ENCODE measurements around the gene NLRC5.

NLRC5 gene

DNA sequence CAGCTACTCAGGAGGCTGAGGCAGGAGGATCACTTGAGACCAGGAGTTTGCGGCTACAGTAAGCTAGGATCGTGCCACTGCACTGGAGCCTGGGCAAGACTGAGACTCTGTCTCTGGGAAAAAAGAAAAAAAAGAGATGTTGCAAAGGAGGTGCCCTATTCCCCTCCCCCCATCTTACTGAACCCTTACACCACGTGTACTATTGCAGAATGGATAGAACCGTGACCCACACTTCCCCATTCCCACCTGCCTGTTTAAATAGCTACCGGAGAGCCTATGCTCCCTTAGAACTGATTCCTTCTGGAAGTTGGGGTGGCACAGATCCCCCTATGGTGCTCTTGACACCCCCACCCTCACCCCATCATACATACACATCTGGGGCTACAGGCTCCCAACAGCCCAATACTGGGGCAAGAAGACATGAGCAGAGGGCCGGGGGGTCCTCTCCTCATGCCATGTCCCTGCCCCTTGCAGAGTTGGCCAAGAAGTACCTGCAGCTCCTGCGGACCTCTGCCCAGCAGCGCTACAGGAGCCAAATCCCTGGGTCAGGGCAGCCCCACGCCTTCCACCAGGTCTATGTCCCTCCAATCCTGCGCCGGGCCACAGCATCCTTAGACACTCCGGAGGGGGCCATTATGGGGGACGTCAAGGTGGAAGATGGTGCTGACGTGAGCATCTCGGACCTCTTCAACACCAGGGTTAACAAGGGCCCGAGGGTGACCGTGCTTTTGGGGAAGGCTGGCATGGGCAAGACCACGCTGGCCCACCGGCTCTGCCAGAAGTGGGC, 35.7 kb downstream of the NLRC5 start:
- DNase-seq: no peak

GRCh38 chr16:57025941-57026777, 36.8 kb downstream of the NLRC5 start:
- DNase-seq: no peak

DNA sequence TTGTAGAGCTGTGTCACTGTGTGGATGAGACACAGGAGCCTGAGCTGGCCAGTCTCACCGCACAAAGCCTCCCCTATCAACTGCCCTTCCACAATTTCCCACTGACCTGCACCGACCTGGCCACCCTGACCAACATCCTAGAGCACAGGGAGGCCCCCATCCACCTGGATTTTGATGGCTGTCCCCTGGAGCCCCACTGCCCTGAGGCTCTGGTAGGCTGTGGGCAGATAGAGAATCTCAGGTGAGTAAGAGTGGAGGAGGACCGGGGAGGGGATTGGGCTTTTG, 37.4 kb downstream of the NLRC5 start:
- no peak for DNase-seq

DNA sequence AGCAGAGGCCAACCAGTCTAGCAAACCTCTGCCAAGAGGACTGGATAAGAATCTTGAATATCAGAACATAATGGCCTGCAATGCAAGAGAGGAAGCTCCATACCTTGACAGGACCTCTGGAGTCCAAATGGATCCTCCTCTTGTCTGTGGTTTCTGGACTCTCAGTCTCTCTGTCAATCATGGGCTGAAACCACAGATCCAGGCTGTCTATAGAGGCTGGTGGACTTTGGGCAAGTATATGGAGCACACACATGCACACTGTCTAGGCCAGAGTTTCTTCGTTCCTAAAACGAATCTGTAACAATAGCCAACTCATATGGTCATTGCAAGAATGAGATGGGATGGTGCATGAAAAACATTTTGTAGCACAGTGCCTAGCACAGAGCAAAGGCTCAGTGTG, 37.7 kb downstream of the NLRC5 start:
- no peak for DNase-seq

DNA sequence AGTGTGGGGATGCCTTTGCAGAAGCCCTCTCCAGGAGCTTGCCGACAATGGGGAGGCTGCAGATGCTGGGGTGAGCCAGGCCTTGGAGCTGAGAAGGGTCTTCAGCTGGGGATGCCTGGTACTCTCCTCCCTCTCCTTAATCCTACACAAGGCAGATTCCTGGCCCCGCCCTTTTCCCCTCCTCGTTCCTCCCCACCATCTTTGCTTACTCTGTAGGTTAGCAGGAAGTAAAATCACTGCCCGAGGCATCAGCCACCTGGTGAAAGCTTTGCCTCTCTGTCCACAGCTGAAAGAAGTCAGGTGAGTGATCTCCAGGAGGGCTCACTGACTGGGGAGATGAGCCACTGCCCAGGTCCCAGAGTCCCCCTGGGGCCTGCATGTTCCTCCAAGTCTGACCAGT, 38.7 kb downstream of the NLRC5 start:
- no peak for DNase-seq

DNA sequence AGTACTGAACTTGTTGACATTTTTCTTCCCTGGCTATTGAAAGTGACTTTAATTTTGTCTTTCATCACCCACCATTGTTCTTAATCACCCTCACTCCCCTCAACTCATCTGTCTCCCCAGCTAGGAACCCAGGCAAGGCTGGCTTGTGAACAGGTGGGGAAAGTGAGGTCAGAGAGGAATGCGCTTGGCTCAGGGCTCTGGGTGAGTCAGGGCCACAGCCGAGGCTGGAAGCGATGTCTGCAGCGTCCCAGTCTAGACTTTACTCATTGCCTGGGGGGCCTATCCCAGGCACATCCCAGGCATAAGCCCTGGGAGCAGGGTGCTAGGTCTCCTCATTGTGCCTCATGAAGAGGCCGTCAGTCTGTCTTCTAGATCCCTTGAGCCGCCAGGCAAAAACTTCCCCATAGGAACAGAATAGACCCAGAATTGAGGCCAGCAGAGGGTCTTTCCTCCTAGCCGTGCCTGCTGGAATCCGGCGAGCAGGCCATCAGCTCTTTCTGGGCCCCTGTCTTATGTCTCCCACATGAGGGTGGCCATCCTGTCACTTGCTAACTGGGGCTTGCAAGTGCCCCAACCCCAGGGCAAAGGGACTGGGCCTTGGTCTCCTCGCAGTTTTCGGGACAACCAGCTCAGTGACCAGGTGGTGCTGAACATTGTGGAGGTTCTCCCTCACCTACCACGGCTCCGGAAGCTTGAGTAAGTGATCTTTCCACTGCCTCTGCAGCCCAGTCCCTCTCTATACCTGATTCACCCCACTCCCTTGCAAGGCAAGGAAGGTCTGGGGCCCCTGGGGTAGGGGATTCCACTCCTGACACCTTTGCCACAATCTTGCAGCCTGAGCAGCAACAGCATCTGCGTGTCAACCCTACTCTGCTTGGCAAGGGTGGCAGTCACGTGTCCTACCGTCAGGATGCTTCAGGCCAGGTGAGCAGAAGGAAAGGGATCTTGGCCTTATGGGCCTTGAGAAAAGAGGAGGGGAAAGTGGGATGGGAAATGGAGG, 40.1 kb downstream of the NLRC5 start:
- no peak for DNase-seq

GRCh38 chr16:57030346-57030902, 41.1 kb downstream of the NLRC5 start:
- no peak for DNase-seq

GRCh38 chr16:57031156-57031555, 41.8 kb downstream of the NLRC5 start:
- no peak for DNase-seq

- no peak for DNase-seq
Observed at GRCh38 chr16:57032346-57032745, 43.0 kb downstream of the NLRC5 start.

GRCh38 chr16:57032931-57033330, 43.6 kb downstream of the NLRC5 start:
- no peak for DNase-seq

DNA sequence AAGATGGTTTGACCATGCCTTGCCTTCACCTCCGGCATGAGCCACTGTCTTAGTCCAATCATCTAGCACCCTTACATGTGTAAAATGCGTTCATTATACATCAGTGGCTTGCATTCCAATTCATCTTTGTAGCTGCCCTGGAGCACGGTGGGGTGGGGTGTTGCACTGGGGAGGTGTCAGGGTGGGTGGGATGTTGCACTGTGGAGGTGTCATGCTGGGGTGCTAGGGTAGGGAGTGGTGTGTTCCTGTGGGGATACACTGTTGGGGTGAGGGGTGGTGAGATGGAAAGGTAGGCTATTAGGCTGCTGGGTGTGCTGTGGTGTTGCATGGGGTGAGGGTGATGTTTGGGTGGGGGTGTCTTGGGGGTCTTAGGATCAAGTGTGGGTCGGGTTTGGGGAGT, 47.0 kb downstream of the NLRC5 start:
- no peak for DNase-seq

DNA sequence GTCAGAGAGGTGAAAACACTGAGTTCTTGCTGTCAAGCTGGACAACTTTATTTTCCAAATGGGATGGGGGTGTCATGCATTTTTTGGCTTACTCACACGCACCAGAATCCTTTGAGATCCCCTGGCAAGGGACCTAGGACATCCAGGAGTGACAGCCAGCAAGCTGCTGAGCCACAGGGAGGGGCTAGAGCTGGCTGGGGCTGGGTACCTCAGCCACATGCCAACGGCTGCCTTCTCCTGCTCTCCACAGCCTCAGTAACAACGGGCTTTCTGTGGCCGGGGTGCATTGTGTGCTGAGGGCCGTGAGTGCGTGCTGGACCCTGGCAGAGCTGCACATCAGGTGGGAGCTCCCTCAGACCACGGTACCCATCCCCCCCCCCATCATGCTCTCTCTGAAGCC, 47.6 kb downstream of the NLRC5 start:
- DNase-seq: peak in 1 of 56 donors; percentile 10

DNA sequence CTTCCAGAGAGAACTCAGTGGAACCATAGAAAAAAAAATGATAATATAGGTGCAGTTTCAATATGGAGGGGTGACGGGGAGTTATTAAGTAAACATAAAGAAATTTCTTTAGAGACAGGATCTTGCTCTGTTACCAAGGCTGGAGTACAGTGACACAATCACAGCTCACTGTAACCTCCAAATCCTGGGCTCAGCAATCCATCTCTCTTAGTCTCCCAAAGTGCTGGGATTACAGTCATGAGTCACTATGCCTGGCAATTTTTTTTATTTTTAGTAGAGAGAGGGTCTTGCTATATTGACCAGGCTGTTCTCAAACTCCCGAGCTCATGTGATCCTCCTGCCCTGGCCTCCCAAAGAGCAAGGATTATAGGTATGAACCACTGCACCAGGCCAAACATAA, 48.8 kb downstream of the NLRC5 start:
- no peak for DNase-seq

- DNase-seq: peak in 1 of 56 donors; percentile 3
Observed at GRCh38 chr16:57039148-57039812, 49.9 kb downstream of the NLRC5 start.

GRCh38 chr16:57041182-57042156, 52.1 kb downstream of the NLRC5 start:
- no peak for DNase-seq

DNA sequence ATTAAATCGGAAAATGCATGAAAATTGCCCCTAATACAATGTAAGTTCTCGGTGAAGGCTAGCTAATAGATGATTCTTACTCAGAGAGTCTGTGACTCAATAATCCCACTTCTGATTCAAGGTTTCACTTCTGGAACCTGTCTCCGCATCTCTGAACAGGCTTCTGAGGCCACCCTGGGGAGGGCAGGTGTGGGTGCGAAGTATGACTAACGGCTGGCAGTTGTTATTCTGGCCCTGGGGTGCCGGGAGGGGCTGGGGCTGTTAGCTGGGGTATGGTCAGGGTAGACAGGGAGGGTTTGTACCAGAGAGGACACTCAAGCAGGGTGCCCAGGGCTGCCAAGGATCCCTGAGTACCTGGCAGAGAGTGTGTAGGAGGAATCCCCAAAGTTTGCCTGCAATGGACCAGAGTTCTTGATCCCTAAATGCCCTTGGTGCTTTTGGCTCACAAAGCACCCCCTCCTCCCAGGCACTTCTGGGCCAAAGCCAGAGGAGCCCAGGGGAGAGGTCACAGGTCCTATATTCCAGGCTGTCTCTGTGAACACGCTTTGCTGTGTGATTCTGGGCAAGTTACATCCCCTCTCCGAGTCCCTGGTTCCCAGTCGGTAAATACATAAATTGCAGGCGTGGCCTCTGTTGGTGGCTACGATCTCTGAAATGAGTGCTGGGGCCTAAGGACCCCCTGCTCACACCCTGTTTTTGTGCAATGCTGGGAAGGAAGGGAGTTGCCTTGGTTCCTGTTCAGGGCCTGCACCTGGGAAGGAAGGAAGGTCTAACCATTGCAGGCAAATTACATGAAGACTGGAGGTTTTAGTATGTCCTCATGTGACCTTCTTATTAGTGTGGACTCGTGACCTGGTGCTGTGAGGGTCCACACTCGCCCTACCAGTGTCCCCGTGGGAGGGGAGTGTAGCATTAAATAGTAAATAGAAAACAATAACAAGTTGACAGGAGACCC, 53.1 kb downstream of the NLRC5 start:
- peak in 9 of 56 donors; percentile 1 to 32 (median 24) for DNase-seq

DNA sequence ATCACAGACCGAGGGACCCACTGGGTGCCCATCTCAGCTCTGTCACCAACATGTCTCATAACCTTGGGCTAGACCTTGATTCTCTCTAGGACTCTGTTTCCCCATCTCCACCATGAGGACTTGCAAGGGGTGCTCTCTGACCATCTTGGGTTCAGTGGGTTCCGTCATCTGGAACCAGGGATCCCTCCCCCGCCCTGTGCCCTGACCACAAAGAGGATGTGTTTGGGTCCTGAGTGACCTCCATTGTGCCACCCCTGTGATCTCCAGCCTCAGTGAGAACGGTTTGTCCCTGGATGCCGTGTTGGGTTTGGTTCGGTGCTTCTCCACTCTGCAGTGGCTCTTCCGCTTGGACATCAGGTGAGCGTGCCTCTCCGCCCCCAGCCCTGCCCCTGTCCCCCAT, 53.9 kb downstream of the NLRC5 start:
- no peak for DNase-seq

Measured in nucleus accumbens (tissue), 56 donors.